ENCODE measurements around the gene FILIP1L.
A peak's percentile ranks its signal among the peaks of the same experiment; 100 is the strongest.

FILIP1L gene

GRCh38 chr3:99951701-99952100 is 162.6 kb downstream of the FILIP1L start:
- no peaks in the 10 kb centered on the region for H3K36me3 ChIP-seq (ENCODE audit: control insufficient read depth in 2 of 2, insufficient read depth in 2 of 2, low read length in 2 of 2)
- H3K27me3 ChIP-seq (ENCODE audit: control insufficient read depth in 1 of 2, insufficient read depth in 2 of 2, low read length in 2 of 2), result no peaks in the 10 kb centered on the region
- no peak overlapping the region for H3K9ac ChIP-seq (ENCODE audit: low read length in 2 of 2)
- no peak overlapping the region for H3K4me3 ChIP-seq (ENCODE audit: low read length in 2 of 2)
- no peak overlapping the region for H3K27ac ChIP-seq (ENCODE audit: low read length)
- H3K9me3 ChIP-seq (ENCODE audit: control insufficient read depth in 2 of 2, low read length in 2 of 2), result no peaks in the 10 kb centered on the region
- no peaks in the 10 kb centered on the region for H3K4me1 ChIP-seq (ENCODE audit: control insufficient read depth, insufficient read depth, low read length)

GRCh38 chr3:99950921-99951320 is 163.4 kb downstream of the FILIP1L start:
- Histone ChIP-seq H3K9me3 (ENCODE audit: control insufficient read depth in 2 of 2, low read length in 2 of 2) (no peaks in the 10 kb centered on the region), H3K4me3 (ENCODE audit: low read length in 2 of 2) (no peak overlapping the region), H3K9ac (ENCODE audit: low read length in 2 of 2) (no peak overlapping the region), H3K27me3 (ENCODE audit: control insufficient read depth in 1 of 2, insufficient read depth in 2 of 2, low read length in 2 of 2) (no peaks in the 10 kb centered on the region), H3K27ac (ENCODE audit: low read length) (peak overlapping the region; percentile 18), H3K36me3 (ENCODE audit: control insufficient read depth in 2 of 2, insufficient read depth in 2 of 2, low read length in 2 of 2) (no peaks in the 10 kb centered on the region), H3K4me1 (ENCODE audit: control insufficient read depth, insufficient read depth, low read length) (peaks cover under 1% of the 10 kb centered on the region)

GRCh38 chr3:99949956-99950670 is 164.2 kb downstream of the FILIP1L start:
- H3K9ac ChIP-seq (ENCODE audit: low read length in 2 of 2), result no peak overlapping the region
- H3K27me3 ChIP-seq (ENCODE audit: control insufficient read depth in 1 of 2, insufficient read depth in 2 of 2, low read length in 2 of 2), result no peaks in the 10 kb centered on the region
- H3K27ac ChIP-seq (ENCODE audit: low read length), result peak overlapping the region; percentile 18
- H3K4me1 ChIP-seq (ENCODE audit: control insufficient read depth, insufficient read depth, low read length), result peaks cover 9% of the 10 kb centered on the region
- H3K36me3 ChIP-seq (ENCODE audit: control insufficient read depth in 2 of 2, insufficient read depth in 2 of 2, low read length in 2 of 2), result no peaks in the 10 kb centered on the region
- no peaks in the 10 kb centered on the region for H3K9me3 ChIP-seq (ENCODE audit: control insufficient read depth in 2 of 2, low read length in 2 of 2)
- no peak overlapping the region for H3K4me3 ChIP-seq (ENCODE audit: low read length in 2 of 2)

- H3K27ac ChIP-seq (ENCODE audit: low read length), result no peak overlapping the region
- H3K27me3 ChIP-seq (ENCODE audit: control insufficient read depth in 1 of 2, insufficient read depth in 2 of 2, low read length in 2 of 2), result no peaks in the 10 kb centered on the region
- peaks cover 18% of the 10 kb centered on the region for H3K4me1 ChIP-seq (ENCODE audit: control insufficient read depth, insufficient read depth, low read length)
- no peak overlapping the region for H3K9ac ChIP-seq (ENCODE audit: low read length in 2 of 2)
- no peaks in the 10 kb centered on the region for H3K36me3 ChIP-seq (ENCODE audit: control insufficient read depth in 2 of 2, insufficient read depth in 2 of 2, low read length in 2 of 2)
- H3K4me3 ChIP-seq (ENCODE audit: low read length in 2 of 2), result no peak overlapping the region
- H3K9me3 ChIP-seq (ENCODE audit: control insufficient read depth in 2 of 2, low read length in 2 of 2), result no peaks in the 10 kb centered on the region
Observed at GRCh38 chr3:99948467-99949089, 165.7 kb downstream of the FILIP1L start.

GRCh38 chr3:99947356-99947755 is 166.9 kb downstream of the FILIP1L start:
- no peaks in the 10 kb centered on the region for H3K27me3 ChIP-seq (ENCODE audit: control insufficient read depth in 1 of 2, insufficient read depth in 2 of 2, low read length in 2 of 2)
- no peak overlapping the region for H3K9ac ChIP-seq (ENCODE audit: low read length in 2 of 2)
- H3K4me1 ChIP-seq (ENCODE audit: control insufficient read depth, insufficient read depth, low read length), result peaks cover 18% of the 10 kb centered on the region
- no peak overlapping the region for H3K4me3 ChIP-seq (ENCODE audit: low read length in 2 of 2)
- H3K9me3 ChIP-seq (ENCODE audit: control insufficient read depth in 2 of 2, low read length in 2 of 2), result no peaks in the 10 kb centered on the region
- no peak overlapping the region for H3K27ac ChIP-seq (ENCODE audit: low read length)
- H3K36me3 ChIP-seq (ENCODE audit: control insufficient read depth in 2 of 2, insufficient read depth in 2 of 2, low read length in 2 of 2), result no peaks in the 10 kb centered on the region

GRCh38 chr3:99945328-99945995 is 168.8 kb downstream of the FILIP1L start:
- Histone ChIP-seq H3K9ac (ENCODE audit: low read length in 2 of 2) (no peak overlapping the region), H3K27ac (ENCODE audit: low read length) (peak overlapping the region; percentile 6), H3K4me1 (ENCODE audit: control insufficient read depth, insufficient read depth, low read length) (peaks cover 21% of the 10 kb centered on the region), H3K9me3 (ENCODE audit: control insufficient read depth in 2 of 2, low read length in 2 of 2) (no peaks in the 10 kb centered on the region), H3K4me3 (ENCODE audit: low read length in 2 of 2) (peak overlapping the region; percentile 30 to 41), H3K36me3 (ENCODE audit: control insufficient read depth in 2 of 2, insufficient read depth in 2 of 2, low read length in 2 of 2) (no peaks in the 10 kb centered on the region), H3K27me3 (ENCODE audit: control insufficient read depth in 1 of 2, insufficient read depth in 2 of 2, low read length in 2 of 2) (no peaks in the 10 kb centered on the region)

- Histone ChIP-seq H3K27me3 (ENCODE audit: control insufficient read depth in 1 of 2, insufficient read depth in 2 of 2, low read length in 2 of 2) (no peaks in the 10 kb centered on the region), H3K9me3 (ENCODE audit: control insufficient read depth in 2 of 2, low read length in 2 of 2) (no peaks in the 10 kb centered on the region), H3K9ac (ENCODE audit: low read length in 2 of 2) (peak overlapping the region in 1 of 2 donors; percentile 6), H3K4me1 (ENCODE audit: control insufficient read depth, insufficient read depth, low read length) (peaks cover 23% of the 10 kb centered on the region), H3K4me3 (ENCODE audit: low read length in 2 of 2) (no peak overlapping the region), H3K27ac (ENCODE audit: low read length) (peak overlapping the region; percentile 7), H3K36me3 (ENCODE audit: control insufficient read depth in 2 of 2, insufficient read depth in 2 of 2, low read length in 2 of 2) (no peaks in the 10 kb centered on the region)
Observed at GRCh38 chr3:99943931-99944761, 170.2 kb downstream of the FILIP1L start.

GRCh38 chr3:99941211-99941610 is 173.1 kb downstream of the FILIP1L start:
- Histone ChIP-seq H3K36me3 (ENCODE audit: control insufficient read depth in 2 of 2, insufficient read depth in 2 of 2, low read length in 2 of 2) (no peaks in the 10 kb centered on the region), H3K4me1 (ENCODE audit: control insufficient read depth, insufficient read depth, low read length) (peaks cover 26% of the 10 kb centered on the region), H3K27me3 (ENCODE audit: control insufficient read depth in 1 of 2, insufficient read depth in 2 of 2, low read length in 2 of 2) (no peaks in the 10 kb centered on the region), H3K4me3 (ENCODE audit: low read length in 2 of 2) (no peak overlapping the region), H3K9me3 (ENCODE audit: control insufficient read depth in 2 of 2, low read length in 2 of 2) (no peaks in the 10 kb centered on the region), H3K27ac (ENCODE audit: low read length) (no peak overlapping the region), H3K9ac (ENCODE audit: low read length in 2 of 2) (no peak overlapping the region)

GRCh38 chr3:99940350-99940749 is 174.0 kb downstream of the FILIP1L start:
- Histone ChIP-seq H3K4me1 (ENCODE audit: control insufficient read depth, insufficient read depth, low read length) (peaks cover 22% of the 10 kb centered on the region), H3K27me3 (ENCODE audit: control insufficient read depth in 1 of 2, insufficient read depth in 2 of 2, low read length in 2 of 2) (no peaks in the 10 kb centered on the region), H3K9me3 (ENCODE audit: control insufficient read depth in 2 of 2, low read length in 2 of 2) (no peaks in the 10 kb centered on the region), H3K9ac (ENCODE audit: low read length in 2 of 2) (no peak overlapping the region), H3K36me3 (ENCODE audit: control insufficient read depth in 2 of 2, insufficient read depth in 2 of 2, low read length in 2 of 2) (no peaks in the 10 kb centered on the region), H3K4me3 (ENCODE audit: low read length in 2 of 2) (peak overlapping the region; percentile 1 to 41), H3K27ac (ENCODE audit: low read length) (peak overlapping the region; percentile 50)

- Histone ChIP-seq H3K27me3 (ENCODE audit: control insufficient read depth in 1 of 2, insufficient read depth in 2 of 2, low read length in 2 of 2) (no peaks in the 10 kb centered on the region), H3K4me3 (ENCODE audit: low read length in 2 of 2) (peak overlapping the region in 1 of 2 donors; percentile 12), H3K27ac (ENCODE audit: low read length) (peak overlapping the region; percentile 50), H3K9me3 (ENCODE audit: control insufficient read depth in 2 of 2, low read length in 2 of 2) (no peaks in the 10 kb centered on the region), H3K9ac (ENCODE audit: low read length in 2 of 2) (no peak overlapping the region), H3K36me3 (ENCODE audit: control insufficient read depth in 2 of 2, insufficient read depth in 2 of 2, low read length in 2 of 2) (no peaks in the 10 kb centered on the region), H3K4me1 (ENCODE audit: control insufficient read depth, insufficient read depth, low read length) (peaks cover 20% of the 10 kb centered on the region)
Observed at GRCh38 chr3:99939876-99940275, 174.4 kb downstream of the FILIP1L start.
